ENCODE measurements around the gene LZTR1. TPM values are rescaled to one million over a fixed set of nuclear protein-coding genes. Genes with fewer than 3 reads are reported as not detected.

The LZTR1 gene
- total and polyA plus RNA-seq, 2 donors (not counting 3 experiments of a cell fraction or from before 2014, with no cell fraction given): 56.6 to 86.8 TPM

- Histone ChIP-seq H3K36me3 (ENCODE audit: control insufficient read depth in 2 of 2, extremely low read depth in 1 of 2, insufficient read depth in 2 of 2, low read length in 2 of 2) (peaks cover 11 to 19% of the 10 kb centered on the region in 2 experiments), H3K9me3 (replicated peaks; ENCODE audit: control insufficient read depth, insufficient read depth, low read length) (no peaks in the 10 kb centered on the region), H3K4me3 (replicated peaks in 1 of 3; ENCODE audit: insufficient read depth in 1 of 3, low read depth in 1 of 3, low read length in 3 of 3) (no peak overlapping the region), H4K20me1 (replicated peaks; ENCODE audit: control insufficient read depth, extremely low read depth, insufficient read depth, low read length) (no peaks in the 10 kb centered on the region), H3K4me1 (ENCODE audit: control insufficient read depth, extremely low read depth, insufficient read depth, low read length) (peaks cover 10% of the 10 kb centered on the region), H3K4me2 (ENCODE audit: insufficient read depth, low read length) (no peak overlapping the region), H3K79me2 (ENCODE audit: control insufficient read depth, insufficient read depth, low read length) (peaks cover 14% of the 10 kb centered on the region), H3K27me3 (ENCODE audit: control insufficient read depth in 2 of 2, insufficient read depth in 2 of 2, low read length in 2 of 2) (peaks cover 0 to 5% of the 10 kb centered on the region in 2 experiments), H3K9ac (replicated peaks; ENCODE audit: extremely low read depth, insufficient read depth, low read length) (no peak overlapping the region), H3K27ac (ENCODE audit: insufficient read depth, low read depth, low read length) (no peak overlapping the region), H2AFZ (ENCODE audit: low read depth, low read length) (no peak overlapping the region), H3K9me1 (replicated peaks; ENCODE audit: control insufficient read depth, extremely low read depth, insufficient read depth, low read length) (no peaks in the 10 kb centered on the region)
- DNase-seq (ENCODE audit: low read depth, low spot score): no peak
- peak; percentile 28 for FAIRE-seq
- TF ChIP-seq POLR2AphosphoS5 (IDR thresholded peaks at IDR 0.05; ENCODE audit: insufficient read depth, low read depth, low read length) (no peak), POLR2A (IDR thresholded peaks at IDR 0.05; ENCODE audit: low read depth, low read length) (no peak), CTCF (IDR thresholded peaks at IDR 0.05; ENCODE audit: extremely low read depth in 1 of 2, insufficient read depth in 1 of 2, low read depth in 1 of 2, low read length in 2 of 2) (no peak), JUN (IDR thresholded peaks at IDR 0.05; ENCODE audit: borderline replicate concordance, insufficient read depth, insufficient read length, low read depth) (no peak), GATA2 (IDR thresholded peaks at IDR 0.05; ENCODE audit: insufficient read depth, insufficient read length, low read depth, low read length) (no peak), FOS (IDR thresholded peaks at IDR 0.05; ENCODE audit: borderline replicate concordance, insufficient read depth, low read length) (no peak), EZH2 (IDR thresholded peaks at IDR 0.05; ENCODE audit: borderline replicate concordance, low read depth, low read length, severe bottlenecking) (no peak), MYC (IDR thresholded peaks at IDR 0.05; ENCODE audit: low read depth, low read length) (no peak), MAX (IDR thresholded peaks at IDR 0.05; ENCODE audit: insufficient read depth, insufficient read length) (no peak)
- ChIA-PET POLR2A (no interaction called here), CTCF (interaction anchor here (4.1 kb wide), 1 partner anchor 70 kb away, joined by 27 read pairs; no protein-coding TSS in a partner anchor)
- no TSS peak for BruUV-seq (replicated peaks)
- intact Hi-C loops (cut with micrococcal nuclease): no loop called here
- dilution Hi-C loops (cut with MboI; ENCODE audit: extremely low pct_ligation_motif_present, low sequenced_read_pairs): no loop called here
Observed at GRCh38 chr22:20955548-20955947, 26.5 kb upstream of the LZTR1 start.

Measured in endothelial cell of umbilical vein (primary cell).